ENCODE measurements around the gene ASZ1.

Gene ASZ1

DNA sequence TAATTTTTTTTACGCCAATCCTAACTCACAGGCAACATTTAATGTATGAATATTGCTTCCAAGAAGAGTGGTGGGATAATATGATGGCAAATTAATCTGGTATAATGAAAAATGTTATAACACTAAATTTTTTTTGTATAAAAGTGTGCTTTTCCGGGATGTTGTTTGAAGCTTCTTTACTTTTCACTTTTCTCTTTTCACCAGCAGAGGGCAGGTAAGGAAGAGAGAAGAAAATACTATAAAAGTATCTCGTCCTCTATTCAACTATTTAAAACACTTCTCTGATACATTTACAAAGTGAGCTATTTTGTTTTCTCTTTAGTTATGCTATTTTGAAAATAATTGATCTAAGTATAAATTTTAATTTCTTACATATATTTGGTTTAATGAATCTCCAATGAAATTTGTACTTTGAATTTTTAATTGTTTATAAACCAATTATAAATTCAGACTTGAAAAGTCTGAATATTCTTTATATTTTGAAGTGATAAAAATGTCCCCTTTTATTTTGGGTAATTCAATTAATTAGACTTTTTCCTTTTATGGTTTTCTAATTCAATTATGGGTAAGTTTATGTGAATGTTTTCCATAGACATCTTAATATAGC lies 31.8 kb upstream of the ASZ1 start:
- no peak for DNase-seq (ENCODE audit: low read depth)
- H3K4me3 ChIP-seq (ENCODE audit: low read depth, low read length) = no peak overlapping the region
- TF ChIP-seq, protein P1, sequence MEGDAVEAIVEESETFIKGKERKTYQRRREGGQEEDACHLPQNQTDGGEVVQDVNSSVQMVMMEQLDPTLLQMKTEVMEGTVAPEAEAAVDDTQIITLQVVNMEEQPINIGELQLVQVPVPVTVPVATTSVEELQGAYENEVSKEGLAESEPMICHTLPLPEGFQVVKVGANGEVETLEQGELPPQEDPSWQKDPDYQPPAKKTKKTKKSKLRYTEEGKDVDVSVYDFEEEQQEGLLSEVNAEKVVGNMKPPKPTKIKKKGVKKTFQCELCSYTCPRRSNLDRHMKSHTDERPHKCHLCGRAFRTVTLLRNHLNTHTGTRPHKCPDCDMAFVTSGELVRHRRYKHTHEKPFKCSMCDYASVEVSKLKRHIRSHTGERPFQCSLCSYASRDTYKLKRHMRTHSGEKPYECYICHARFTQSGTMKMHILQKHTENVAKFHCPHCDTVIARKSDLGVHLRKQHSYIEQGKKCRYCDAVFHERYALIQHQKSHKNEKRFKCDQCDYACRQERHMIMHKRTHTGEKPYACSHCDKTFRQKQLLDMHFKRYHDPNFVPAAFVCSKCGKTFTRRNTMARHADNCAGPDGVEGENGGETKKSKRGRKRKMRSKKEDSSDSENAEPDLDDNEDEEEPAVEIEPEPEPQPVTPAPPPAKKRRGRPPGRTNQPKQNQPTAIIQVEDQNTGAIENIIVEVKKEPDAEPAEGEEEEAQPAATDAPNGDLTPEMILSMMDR (IDR thresholded peaks at IDR 0.05; ENCODE audit: control insufficient read depth, extremely low read depth, insufficient read depth) = peak; percentile 43

DNA sequence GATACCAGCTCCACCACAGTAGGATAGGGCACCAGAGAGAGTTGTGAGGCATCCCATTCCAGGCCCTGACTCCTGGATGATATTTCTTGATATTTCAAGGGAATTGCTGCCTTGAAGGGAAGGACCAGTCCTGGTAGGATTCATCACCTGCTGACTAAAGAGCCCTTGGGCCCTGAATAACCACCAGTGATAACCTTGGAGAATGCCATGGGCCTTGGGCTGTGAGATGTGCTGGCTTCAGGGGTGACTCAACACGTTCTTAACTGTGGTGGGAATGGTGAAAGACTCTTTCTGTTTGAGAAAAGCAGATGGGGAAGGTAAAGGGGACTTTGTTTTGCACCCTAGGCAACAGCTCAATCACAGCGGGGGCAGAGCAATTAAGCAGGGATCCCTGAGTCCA lies 21.4 kb upstream of the ASZ1 start:
- no peak overlapping the region for H3K4me3 ChIP-seq (ENCODE audit: low read depth, low read length)
- no peak for DNase-seq (ENCODE audit: low read depth)
- TF ChIP-seq, protein P1 (IDR thresholded peaks at IDR 0.05; ENCODE audit: control insufficient read depth, extremely low read depth, insufficient read depth) = no peak

DNA sequence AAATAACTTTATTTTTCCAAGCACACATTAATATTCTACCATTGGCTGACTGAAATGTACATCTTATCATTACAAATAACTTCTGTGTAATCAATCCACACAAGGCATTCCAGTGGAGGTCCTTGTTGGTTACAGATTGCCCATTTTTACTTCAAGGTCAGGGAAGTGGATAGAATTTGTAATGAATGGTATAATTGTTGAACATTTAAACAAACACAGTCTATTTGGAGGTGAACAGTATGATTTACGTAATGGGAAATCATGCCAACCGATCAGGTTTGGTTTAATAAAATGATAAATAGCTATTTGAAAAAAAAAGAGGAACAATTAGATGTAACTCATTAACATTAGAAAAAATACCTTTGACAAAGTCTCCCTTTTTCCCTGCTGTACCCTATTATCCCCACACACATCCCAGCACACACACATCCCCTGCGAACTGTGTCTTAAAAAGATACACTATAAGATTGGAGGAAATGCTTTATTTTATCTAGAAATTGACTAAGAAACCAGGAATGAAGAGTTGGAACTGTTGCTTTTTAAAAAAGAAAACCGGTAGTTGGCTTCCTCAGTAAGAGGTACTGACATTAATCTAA lies 19.0 kb upstream of the ASZ1 start:
- TF ChIP-seq, protein P1 (IDR thresholded peaks at IDR 0.05; ENCODE audit: control insufficient read depth, extremely low read depth, insufficient read depth) = no peak
- no peak overlapping the region for H3K4me3 ChIP-seq (ENCODE audit: low read depth, low read length)
- no peak for DNase-seq (ENCODE audit: low read depth)

DNA sequence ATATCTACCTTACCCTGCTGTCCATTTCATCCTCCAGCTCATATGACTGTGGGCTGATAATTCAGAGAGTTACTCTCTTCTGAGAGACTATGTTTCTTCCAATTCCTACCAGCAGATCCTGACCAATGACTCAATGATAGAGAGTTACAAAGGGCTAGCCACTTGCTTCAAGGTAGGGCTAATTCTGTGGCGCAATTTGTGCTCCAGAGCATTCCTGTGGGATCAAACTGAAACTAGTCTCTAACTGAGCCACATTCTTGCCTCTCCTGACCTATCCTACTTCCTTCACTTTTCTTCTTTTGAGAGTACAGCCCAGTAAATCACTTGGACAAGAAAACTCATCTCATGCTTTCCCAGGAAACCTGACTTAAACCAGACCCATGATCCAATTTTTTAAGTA lies 17.9 kb upstream of the ASZ1 start:
- TF ChIP-seq, protein P1 (IDR thresholded peaks at IDR 0.05; ENCODE audit: control insufficient read depth, extremely low read depth, insufficient read depth) = no peak
- no peak overlapping the region for H3K4me3 ChIP-seq (ENCODE audit: low read depth, low read length)
- DNase-seq (ENCODE audit: low read depth) = no peak

DNA sequence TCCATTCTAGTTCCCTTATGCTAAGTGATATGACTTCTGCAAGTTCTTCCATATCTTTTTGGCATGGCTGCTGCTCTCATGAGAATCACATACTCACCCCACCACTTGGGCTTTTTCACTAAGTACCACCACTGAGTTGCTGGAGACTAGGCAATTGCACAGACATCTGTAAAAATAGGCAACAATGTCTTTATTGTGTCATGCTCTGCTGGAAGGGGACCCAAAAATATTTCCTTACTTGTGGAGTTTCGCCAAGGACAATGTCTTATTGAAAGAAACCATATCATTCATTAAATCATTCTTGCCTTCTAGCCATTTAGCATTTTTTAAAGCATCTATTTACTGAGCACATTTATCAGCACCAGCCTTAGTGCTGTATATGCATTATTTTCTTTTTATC lies 17.4 kb upstream of the ASZ1 start:
- TF ChIP-seq, protein P1 (IDR thresholded peaks at IDR 0.05; ENCODE audit: control insufficient read depth, extremely low read depth, insufficient read depth) = no peak
- DNase-seq (ENCODE audit: low read depth) = no peak
- no peak overlapping the region for H3K4me3 ChIP-seq (ENCODE audit: low read depth, low read length)

DNA sequence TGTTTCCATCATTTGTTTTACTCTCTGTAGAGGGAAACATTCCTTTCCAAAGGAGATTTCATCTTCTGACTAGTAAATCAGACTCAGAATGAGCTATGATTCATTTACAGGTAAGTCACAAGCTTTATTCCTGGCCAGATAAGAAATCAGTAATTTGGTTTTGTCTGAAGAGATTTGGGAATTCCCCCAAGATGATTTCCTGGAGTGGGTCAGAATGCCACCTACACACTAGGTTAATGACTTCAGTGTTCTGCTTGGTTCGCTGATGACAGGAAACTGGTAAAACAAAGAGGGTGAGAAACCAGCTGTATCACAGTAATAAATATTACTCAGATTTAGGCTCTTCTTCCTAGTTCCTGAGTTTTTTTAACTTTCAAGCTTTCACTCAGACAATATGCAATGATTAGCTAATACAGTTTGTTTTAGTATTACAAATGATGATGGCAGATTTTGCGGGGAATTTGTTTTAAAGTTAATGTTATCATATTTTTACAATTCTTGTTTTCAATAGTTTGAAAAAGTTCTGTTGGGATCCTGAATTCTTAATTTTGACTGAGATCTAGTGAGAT lies 8.3 kb upstream of the ASZ1 start:
- TF ChIP-seq, protein P1 (IDR thresholded peaks at IDR 0.05; ENCODE audit: control insufficient read depth, extremely low read depth, insufficient read depth) = no peak
- no peak overlapping the region for H3K4me3 ChIP-seq (ENCODE audit: low read depth, low read length)
- DNase-seq (ENCODE audit: low read depth) = no peak

All from LNCaP clone FGC (cell line).